HepG2 (cell line): ENCODE results near the gene SAE1. TPM values are rescaled to one million over a fixed set of nuclear protein-coding genes. Genes with fewer than 3 reads are reported as not detected.

Experiments used
- ATAC-seq: fragments of 200-7000 bp; cut with Tn5 transposase; 3 replicates; pipeline ENCODE4 v1.9.1; 2020; ENCODE audit warnings: mild to moderate bottlenecking, moderate library complexity
- BruUV-seq: library from RNA; stranded (reverse); fragments of 400-500 nt; replicated peaks from 2 replicates; lab custom pipeline; 2021; lab: Mats Ljungman, UMichigan
- CTCF ChIA-PET: fragments of 300-600 bp; formaldehyde crosslinking; extraction: SDS; loops from one replicate; lab custom pipeline; 2021; ENCODE audit warnings: low total read pairs, inconsistent platforms, low intra/inter-chr PET ratio; lab: Yijun Ruan, JAX
- POLR2A ChIA-PET: fragments of 350-600 bp; sonication (Branson Sonifier 250); formaldehyde crosslinking; loops from one replicate; lab custom pipeline; 2020; ENCODE audit warnings: antibody characterized with exemption, inconsistent platforms; lab: Yijun Ruan, JAX
- DNase-seq: peaks from one replicate; pipeline ENCODE4 v3.0.0-alpha.2; 2015; ENCODE audit warnings: low spot score
- FAIRE-seq: peaks from 3 replicates; lab custom pipeline; 2011; peaks lifted over from hg19 to GRCh38; lab: Jason Lieb, UNC
- H2AFZ ChIP-seq: one replicate; pipeline ENCODE4 v1.6.1; 2011; ENCODE audit warnings: low read length, inconsistent platforms
- H3K27ac ChIP-seq: fragments of 300-600 bp; 3 replicates; pipeline ENCODE4 v1.8.0; 2011; ENCODE audit warnings: mixed run types, mild to moderate bottlenecking, mixed read lengths, low read length, inconsistent platforms; ENCODE audit not compliant: insufficient read depth; ENCODE audit errors: extremely low read length
- H3K27me3 ChIP-seq, 2 experiments: fragments of 200-600 bp in 1 of 2; 2 replicates in 1 of 2; 3 replicates in 1 of 2; pipeline versions ENCODE4 v1.6.0 to v1.8.0; 2011; ENCODE audit warnings: low read length in 2 of 2, mild to moderate bottlenecking in 2 of 2, moderate library complexity in 2 of 2, inconsistent platforms in 1 of 2; ENCODE audit not compliant: insufficient read depth in 2 of 2, control insufficient read depth in 1 of 2
- H3K36me3 ChIP-seq, 2 experiments: fragments of 200-600 bp in 1 of 2; replicated peaks in 1 of 2; 2 replicates in 1 of 2; 3 replicates in 1 of 2; pipeline versions ENCODE4 v1.5.1 to v1.8.0; 2011; ENCODE audit warnings: low read length in 2 of 2, inconsistent platforms in 1 of 2; ENCODE audit not compliant: insufficient read depth in 2 of 2, control insufficient read depth in 1 of 2
- H3K4me1 ChIP-seq: 2 replicates; pipeline ENCODE4 v1.5.1; 2012; ENCODE audit warnings: low read length, inconsistent platforms; ENCODE audit not compliant: insufficient read depth
- H3K4me2 ChIP-seq: 2 replicates; pipeline ENCODE4 v1.6.0; 2011; ENCODE audit warnings: low read depth, low read length, inconsistent platforms
- H3K4me3 ChIP-seq, 3 experiments: fragments of 200-600 bp in 1 of 3; sonication (generic), shearing (Covaris generic) in 1 of 3; replicated peaks in 1 of 3; 2 replicates each; pipeline ENCODE4 v1.5.1; 2011 to 2016; ENCODE audit warnings: low read length in 3 of 3, inconsistent platforms in 2 of 3, low read depth in 2 of 3, mild to moderate bottlenecking in 2 of 3, control low read depth in 1 of 3, mixed read lengths in 1 of 3; ENCODE audit not compliant: insufficient read depth in 1 of 3
- H3K79me2 ChIP-seq: one replicate; pipeline ENCODE4 v1.6.1; 2011; ENCODE audit warnings: low read length, inconsistent platforms; ENCODE audit not compliant: insufficient read depth
- H3K9ac ChIP-seq: 2 replicates; pipeline ENCODE4 v1.6.0; 2011; ENCODE audit warnings: mild to moderate bottlenecking, low read depth, low read length, inconsistent platforms; ENCODE audit not compliant: insufficient read depth
- H3K9me3 ChIP-seq: 2 replicates; pipeline ENCODE4 v1.5.1; 2012; ENCODE audit warnings: mild to moderate bottlenecking, low read length
- H4K20me1 ChIP-seq: 2 replicates; pipeline ENCODE4 v1.6.0; 2011; ENCODE audit warnings: inconsistent platforms, mild to moderate bottlenecking, low read length, moderate library complexity; ENCODE audit not compliant: insufficient read depth
- RBM22 ChIP-seq: fragments of 200-400 bp; formaldehyde crosslinking; optimal IDR thresholded peaks from 2 replicates; pipeline ENCODE3; 2017; ENCODE audit warnings: mild to moderate bottlenecking, low read length, moderate library complexity
- SKI ChIP-seq: fragments of 450-650 bp; IDR thresholded peaks from one replicate; pipeline ENCODE4 v1.6.1; 2018; ENCODE audit warnings: mild to moderate bottlenecking; ENCODE audit not compliant: partially characterized antibody
- ZNF296 ChIP-seq: sonication (generic); formaldehyde crosslinking; conservative IDR thresholded peaks from 2 replicates; pipeline ENCODE4 v1.5.0; 2020; ENCODE audit warnings: mild to moderate bottlenecking, missing genetic modification reagents
- ZNF30 ChIP-seq: sonication (generic); formaldehyde crosslinking; IDR thresholded peaks from 2 replicates; pipeline ENCODE4 v1.5.0; 2020; ENCODE audit warnings: mild to moderate bottlenecking, missing genetic modification reagents
- ZNF672 ChIP-seq: sonication (generic); formaldehyde crosslinking; IDR thresholded peaks from 2 replicates; pipeline ENCODE4 v1.8.1; 2022; ENCODE audit warnings: missing genetic modification reagents
- WGBS: methylation state at CpG from one replicate; pipeline ENCODE4 v1.1.6; 2017; ENCODE audit warnings: low lambda C conversion rate; 5-methylcytosine and 5-hydroxymethylcytosine counted together
- in situ Hi-C: cut with HindIII; loops from 2 replicates; pipeline ENCODE4 v1.10.0; 2017; ENCODE audit warnings: low pct_unique_long_range_greater_than_20kb; ENCODE audit not compliant: extremely low pct_ligation_motif_present
- intact Hi-C: fragments of 100-400 bp; cut with micrococcal nuclease; formaldehyde crosslinking; loops from one replicate; pipeline ENCODE4 v1.10.0; 2022; ENCODE audit not compliant: unreplicated experiment
- polyA plus RNA-seq, 8 experiments: library from polyadenylated mRNA; depleted of rRNA in 3 of 8; stranded (reverse) in 7 of 8; unstranded in 1 of 8; fragments of >200 nt; fragmentation: Illumina TruSeq in 4 of 8; extraction: Trizol in 4 of 8; gene quantifications; 2 replicates each; pipeline versions ENCODE4 v1.2.1 to v1.2.3, GENCODE V29; 2011 to 2016; ENCODE audit warnings: low read depth in 4 of 8, missing spikeins in 1 of 8, mixed read lengths in 1 of 8; ENCODE audit not compliant: insufficient read depth in 1 of 8
- total RNA-seq, 5 experiments: library from RNA; depleted of rRNA; stranded (reverse); fragments of >200 nt; fragmentation: Illumina TruSeq; extraction: Trizol; gene quantifications; 2 replicates each; pipeline ENCODE4 v1.2.3, GENCODE V29; 2016; ENCODE audit warnings: low read depth in 1 of 5
- TF ChIP-seq, protein P1 (sequence below): sonication (generic); formaldehyde crosslinking; IDR thresholded peaks from 2 replicates; pipeline ENCODE4 v1.8.0; 2022; ENCODE audit warnings: missing genetic modification reagents, mild to moderate bottlenecking, inconsistent platforms, borderline replicate concordance
- TF ChIP-seq, protein P2 (sequence below): IDR thresholded peaks from 2 replicates; pipeline ENCODE4 v1.6.1; 2016; ENCODE audit warnings: control low read depth
- TF ChIP-seq, protein P3 (sequence below): sonication (generic); formaldehyde crosslinking; IDR thresholded peaks from 2 replicates; pipeline ENCODE4 v1.4.0; 2020; ENCODE audit warnings: missing genetic modification reagents, borderline replicate concordance

Gene SAE1
- total and polyA plus RNA-seq, 2 of the 13 experiments (the other 11 are each of a cell fraction or from before 2014, with no cell fraction given): 87.6 to 197 TPM

DNA sequence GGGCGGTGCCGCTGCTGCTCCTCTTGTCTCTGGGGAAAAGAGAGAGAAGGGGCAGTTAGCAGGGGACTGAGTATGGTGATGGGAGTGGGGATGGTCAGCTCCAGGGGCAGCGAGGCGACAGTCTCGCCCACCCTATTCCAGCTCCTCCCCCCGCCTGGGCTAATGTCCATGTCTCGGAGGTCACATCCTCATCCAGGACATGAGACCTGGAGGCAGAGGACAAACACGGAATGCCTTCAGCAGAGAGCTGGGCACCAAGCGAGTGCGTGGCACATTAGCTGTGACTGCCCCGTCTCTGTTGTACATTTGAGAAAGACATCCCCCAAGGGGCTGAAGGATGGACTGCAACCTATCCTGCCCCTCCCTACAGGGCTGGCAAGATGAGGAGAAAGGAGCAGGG is 91.3 kb downstream of the SAE1 start:
- Histone ChIP-seq H3K4me1 (peaks cover 13% of the 10 kb centered on the region), H4K20me1 (0 out of 2 replicates have a peak, but pooled peaks cover 4% of the 10 kb centered on the region), H3K27ac (no peak overlapping the region), H3K27me3 (no peaks in the 10 kb centered on the region)
- in situ Hi-C loops: no loop called here
- CTCF ChIA-PET: no interaction called here
- no peak for ATAC-seq
- TF ChIP-seq RBM22: peak; percentile 32
- TF ChIP-seq, protein P1, sequence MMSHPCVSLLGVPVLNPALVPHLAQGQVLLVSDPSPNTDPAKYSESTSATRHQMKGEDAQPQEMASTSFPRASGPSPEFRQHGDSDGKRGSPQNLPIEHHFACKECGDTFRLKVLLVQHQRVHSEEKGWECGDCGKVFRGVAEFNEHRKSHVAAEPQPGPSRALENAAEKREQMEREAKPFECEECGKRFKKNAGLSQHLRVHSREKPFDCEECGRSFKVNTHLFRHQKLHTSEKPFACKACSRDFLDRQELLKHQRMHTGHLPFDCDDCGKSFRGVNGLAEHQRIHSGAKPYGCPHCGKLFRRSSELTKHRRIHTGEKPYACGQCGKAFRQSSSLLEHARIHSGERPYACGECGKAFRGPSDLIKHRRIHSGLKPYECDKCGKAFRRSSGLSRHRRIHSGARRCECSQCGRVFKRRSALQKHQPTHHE (CRISPR knock-in tag): no peak
- TF ChIP-seq, all 625 proteins: peak for 1
- no TSS peak for BruUV-seq
- H3K79me2 ChIP-seq: peaks cover 2% of the 10 kb centered on the region
- no peaks in the 10 kb centered on the region for H3K9me3 ChIP-seq
- no peak overlapping the region for H3K4me3 ChIP-seq
- FAIRE-seq (no peak), DNase-seq (no peak)
- intact Hi-C loops: no loop called here
- no peak overlapping the region for H3K9ac ChIP-seq
- WGBS: 99% methylated on average over 10 of the region's 11 CpGs
- H2AFZ ChIP-seq: no peak overlapping the region
- peaks cover 17 to 32% of the 10 kb centered on the region in 2 experiments; a peak in 4 of 5 replicates for H3K36me3 ChIP-seq
- no peak overlapping the region for H3K4me2 ChIP-seq
- POLR2A ChIA-PET: no interaction called here

DNA sequence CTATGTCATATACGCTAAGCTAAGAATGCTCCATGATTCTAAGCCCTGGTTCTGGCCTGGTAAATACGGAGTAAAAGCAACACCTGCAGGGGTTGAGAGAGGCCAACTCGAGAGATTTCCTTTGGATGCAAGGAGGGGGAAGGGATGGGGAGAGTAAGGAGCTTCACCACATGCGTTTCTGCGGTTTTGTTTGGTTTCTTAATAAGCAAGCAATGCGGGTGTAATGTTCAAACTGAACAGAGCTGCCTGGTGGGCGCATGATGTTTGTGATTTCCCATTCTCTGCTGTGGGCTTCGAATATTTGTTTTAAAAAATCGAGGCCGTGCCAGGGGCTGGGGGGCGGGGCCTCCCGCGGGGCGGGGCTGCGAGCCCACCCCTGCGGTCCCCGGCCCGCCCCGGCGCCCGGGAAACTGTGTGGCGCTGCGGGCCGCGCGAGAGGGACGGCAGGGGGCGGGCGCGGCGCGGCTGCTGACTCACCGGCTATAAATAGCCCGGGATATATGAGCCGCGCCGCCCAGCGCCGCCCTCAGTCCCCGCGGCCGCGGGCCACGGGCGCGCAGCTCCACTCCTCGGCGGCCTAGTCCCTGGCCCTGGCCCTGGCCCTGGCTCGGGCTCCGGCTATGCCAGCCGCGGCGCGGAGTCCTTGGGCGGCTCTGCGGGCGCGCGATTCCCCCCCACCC is 95.3 kb downstream of the SAE1 start:
- POLR2A ChIA-PET: interaction anchor here (0.5 to 4.3 kb wide), 25 partner anchors 9 to 1759 kb away, joined by 3 to 93 read pairs (median 7); partner anchors contain the start of genes CCDC9, DHX34, INAFM1 and SAE1
- FAIRE-seq: peak; percentile 49
- TF ChIP-seq ZNF30 (CRISPR knock-in tag) (no peak), ZNF672 (CRISPR knock-in tag) (no peak), SKI (peak; percentile 34), ZNF296 (no peak)
- TF ChIP-seq, protein P2, sequence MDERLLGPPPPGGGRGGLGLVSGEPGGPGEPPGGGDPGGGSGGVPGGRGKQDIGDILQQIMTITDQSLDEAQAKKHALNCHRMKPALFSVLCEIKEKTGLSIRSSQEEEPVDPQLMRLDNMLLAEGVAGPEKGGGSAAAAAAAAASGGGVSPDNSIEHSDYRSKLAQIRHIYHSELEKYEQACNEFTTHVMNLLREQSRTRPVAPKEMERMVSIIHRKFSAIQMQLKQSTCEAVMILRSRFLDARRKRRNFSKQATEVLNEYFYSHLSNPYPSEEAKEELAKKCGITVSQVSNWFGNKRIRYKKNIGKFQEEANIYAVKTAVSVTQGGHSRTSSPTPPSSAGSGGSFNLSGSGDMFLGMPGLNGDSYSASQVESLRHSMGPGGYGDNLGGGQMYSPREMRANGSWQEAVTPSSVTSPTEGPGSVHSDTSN: no peak
- TF ChIP-seq, protein P3, sequence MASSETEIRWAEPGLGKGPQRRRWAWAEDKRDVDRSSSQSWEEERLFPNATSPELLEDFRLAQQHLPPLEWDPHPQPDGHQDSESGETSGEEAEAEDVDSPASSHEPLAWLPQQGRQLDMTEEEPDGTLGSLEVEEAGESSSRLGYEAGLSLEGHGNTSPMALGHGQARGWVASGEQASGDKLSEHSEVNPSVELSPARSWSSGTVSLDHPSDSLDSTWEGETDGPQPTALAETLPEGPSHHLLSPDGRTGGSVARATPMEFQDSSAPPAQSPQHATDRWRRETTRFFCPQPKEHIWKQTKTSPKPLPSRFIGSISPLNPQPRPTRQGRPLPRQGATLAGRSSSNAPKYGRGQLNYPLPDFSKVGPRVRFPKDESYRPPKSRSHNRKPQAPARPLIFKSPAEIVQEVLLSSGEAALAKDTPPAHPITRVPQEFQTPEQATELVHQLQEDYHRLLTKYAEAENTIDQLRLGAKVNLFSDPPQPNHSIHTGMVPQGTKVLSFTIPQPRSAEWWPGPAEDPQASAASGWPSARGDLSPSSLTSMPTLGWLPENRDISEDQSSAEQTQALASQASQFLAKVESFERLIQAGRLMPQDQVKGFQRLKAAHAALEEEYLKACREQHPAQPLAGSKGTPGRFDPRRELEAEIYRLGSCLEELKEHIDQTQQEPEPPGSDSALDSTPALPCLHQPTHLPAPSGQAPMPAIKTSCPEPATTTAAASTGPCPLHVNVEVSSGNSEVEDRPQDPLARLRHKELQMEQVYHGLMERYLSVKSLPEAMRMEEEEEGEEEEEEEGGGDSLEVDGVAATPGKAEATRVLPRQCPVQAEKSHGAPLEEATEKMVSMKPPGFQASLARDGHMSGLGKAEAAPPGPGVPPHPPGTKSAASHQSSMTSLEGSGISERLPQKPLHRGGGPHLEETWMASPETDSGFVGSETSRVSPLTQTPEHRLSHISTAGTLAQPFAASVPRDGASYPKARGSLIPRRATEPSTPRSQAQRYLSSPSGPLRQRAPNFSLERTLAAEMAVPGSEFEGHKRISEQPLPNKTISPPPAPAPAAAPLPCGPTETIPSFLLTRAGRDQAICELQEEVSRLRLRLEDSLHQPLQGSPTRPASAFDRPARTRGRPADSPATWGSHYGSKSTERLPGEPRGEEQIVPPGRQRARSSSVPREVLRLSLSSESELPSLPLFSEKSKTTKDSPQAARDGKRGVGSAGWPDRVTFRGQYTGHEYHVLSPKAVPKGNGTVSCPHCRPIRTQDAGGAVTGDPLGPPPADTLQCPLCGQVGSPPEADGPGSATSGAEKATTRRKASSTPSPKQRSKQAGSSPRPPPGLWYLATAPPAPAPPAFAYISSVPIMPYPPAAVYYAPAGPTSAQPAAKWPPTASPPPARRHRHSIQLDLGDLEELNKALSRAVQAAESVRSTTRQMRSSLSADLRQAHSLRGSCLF (CRISPR knock-in tag): no peak

More for the DNA sequence above, 95.3 kb downstream of the SAE1 start:
- intact Hi-C loops: no loop called here
- Histone ChIP-seq H3K9ac (peak overlapping the region; percentile 99), H3K9me3 (no peaks in the 10 kb centered on the region), H4K20me1 (peaks cover 23% of the 10 kb centered on the region), H3K4me1 (peaks cover 24% of the 10 kb centered on the region), H3K79me2 (peaks cover 23% of the 10 kb centered on the region), H2AFZ (no peak overlapping the region), H3K36me3 (peaks cover 14 to 27% of the 10 kb centered on the region in 2 experiments; a peak in 4 of 5 replicates), H3K27me3 (peaks cover 0 to 4% of the 10 kb centered on the region in 2 experiments; a peak in 1 of 5 replicates), H3K4me2 (peak overlapping the region; percentile 94), H3K4me3 (peak overlapping the region; percentile 94 to 100 (median 95); a peak in 5 of 6 replicates), H3K27ac (peak overlapping the region; percentile 93)
- WGBS: 15% methylated on average over 12 of the region's 59 CpGs
- in situ Hi-C loops: no loop called here
- DNase-seq (peak; percentile 72), ATAC-seq (peak; percentile 70)
- CTCF ChIA-PET: no interaction called here
- BruUV-seq: no TSS peak
